Activated CD8-positive, alpha-beta memory T cell treated with anti-CD3 and anti-CD28 coated beads for 4 hours (primary cell): ENCODE measurements around the gene MORN4.
"Not testable (repeated sequence)": the region's sequence is repeated elsewhere in the genome, so short reads cannot be mapped to it uniquely, and the experiment has no call there.

Experiments used
- DNase-seq, 2 donors: peaks; one replicate each; pipeline ENCODE4 v3.0.0-alpha.2; 2020; ENCODE audit warnings: low read depth in 2 of 2

MORN4 gene

DNA sequence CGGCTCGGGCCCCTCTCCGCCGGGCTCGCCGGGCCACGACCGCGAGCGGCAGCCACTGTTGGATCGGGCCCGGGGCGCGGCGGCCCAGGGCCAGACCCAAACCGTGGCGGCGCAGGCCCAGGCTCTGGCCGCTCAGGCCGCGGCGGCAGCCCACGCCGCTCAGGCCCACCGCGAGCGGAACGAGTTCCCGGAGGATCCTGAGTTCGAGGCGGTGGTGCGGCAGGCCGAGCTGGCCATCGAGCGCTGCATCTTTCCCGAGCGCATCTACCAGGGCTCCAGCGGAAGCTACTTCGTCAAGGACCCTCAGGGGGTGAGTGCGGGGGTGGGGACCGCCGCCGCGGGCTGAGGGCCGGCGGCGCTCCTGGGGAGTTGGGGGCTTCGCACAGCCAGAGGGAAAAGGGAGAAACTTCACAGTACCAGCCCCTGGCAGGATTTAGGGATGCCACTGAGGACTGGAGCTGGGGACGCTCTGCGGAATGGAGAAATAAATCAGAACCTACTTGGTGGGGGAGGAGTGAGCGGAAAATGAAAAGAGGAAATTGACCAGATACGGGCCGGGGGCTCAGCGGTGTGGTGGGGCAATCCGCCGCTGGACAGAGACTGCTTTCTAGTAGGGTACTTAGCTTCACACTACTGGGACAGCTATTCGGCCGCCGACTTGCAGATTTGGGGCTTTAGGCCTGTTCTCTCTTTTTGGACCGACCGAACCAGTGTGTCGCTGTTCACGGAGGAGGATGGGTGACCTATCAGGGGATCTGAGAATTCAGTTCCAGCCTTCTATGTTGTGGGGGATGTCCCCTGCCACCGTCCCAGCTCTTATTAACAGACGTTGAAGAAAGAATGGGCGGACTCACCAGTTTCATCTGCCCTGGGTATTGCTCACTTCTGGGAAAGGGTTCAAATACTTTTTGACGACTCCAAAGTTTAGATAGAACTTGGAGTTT, 7.8 kb upstream of the MORN4 start:
- no peak for DNase-seq

DNA sequence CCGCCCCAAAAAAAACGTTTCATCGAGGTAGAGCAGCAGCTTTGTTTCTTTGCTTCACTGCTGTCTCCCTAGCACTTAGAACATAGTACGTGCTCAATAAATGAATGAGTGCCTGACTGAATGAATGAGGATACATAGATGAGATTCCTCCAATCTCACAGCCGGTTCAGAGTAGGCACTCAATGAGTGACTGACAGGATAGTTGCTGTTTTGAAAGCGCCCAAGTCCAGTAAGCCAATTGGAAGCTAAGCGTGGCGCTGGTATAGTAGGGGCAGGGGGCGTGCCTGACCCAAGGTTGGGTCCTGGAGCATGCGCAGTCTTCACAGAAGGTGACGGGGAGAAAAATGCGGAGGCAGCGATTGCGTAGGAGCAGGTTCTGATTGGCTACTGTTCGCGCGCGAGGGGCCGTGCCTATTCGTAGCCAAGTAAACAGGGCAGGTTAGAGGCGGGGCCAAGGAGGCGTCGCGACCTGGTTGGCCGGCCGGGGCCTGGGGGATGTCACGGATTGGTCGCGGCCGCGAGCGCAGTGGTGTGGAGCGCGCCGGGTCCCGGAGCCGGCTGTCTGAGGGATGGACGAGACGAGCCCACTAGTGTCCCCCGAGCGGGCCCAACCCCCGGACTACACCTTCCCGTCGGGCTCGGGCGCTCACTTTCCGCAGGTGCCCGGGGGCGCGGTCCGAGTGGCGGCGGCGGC, 7.0 kb upstream of the MORN4 start, which contains the start of gene PI4K2A:
PI4K2A (plus strand) TSS at position 498 of the 694 bp plus-strand sequence; CDS start at position 570, 72 bp downstream.
- DNase-seq = peak; percentile 98 to 99

- DNase-seq = not testable (repeated sequence)
Measured at GRCh38 chr10:97639090-97639489, 5.8 kb upstream of the MORN4 start.

- DNase-seq = no peak
Measured at GRCh38 chr10:97635577-97635976, 2.3 kb upstream of the MORN4 start.

- no peak for DNase-seq
Measured at GRCh38 chr10:97633921-97634320, 621 bp upstream of the MORN4 start.

- no peak for DNase-seq
Measured at GRCh38 chr10:97631098-97631497, 2.2 kb downstream of the MORN4 start.

DNA sequence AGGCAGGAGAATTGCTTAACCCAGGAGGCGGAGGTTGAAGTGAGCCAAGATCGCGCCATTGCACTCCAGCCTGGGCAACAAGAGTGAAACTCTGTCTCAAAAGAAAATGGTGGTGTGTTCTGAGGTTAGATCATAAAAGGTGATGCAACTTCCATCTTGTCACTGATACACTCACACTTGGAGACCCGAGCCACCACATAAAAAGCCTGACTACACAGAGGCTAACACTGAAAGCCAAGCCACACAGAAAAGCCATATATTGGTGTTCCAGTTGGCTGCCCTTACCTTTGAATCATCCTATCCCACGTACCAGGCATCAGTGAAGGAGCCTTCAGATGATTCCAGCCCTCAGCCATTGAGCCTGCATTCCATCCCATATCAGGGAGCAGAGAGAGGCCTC, 4.0 kb downstream of the MORN4 start:
- DNase-seq = no peak

- no peak for DNase-seq
Measured at GRCh38 chr10:97628228-97628627, 5.1 kb downstream of the MORN4 start.

GRCh38 chr10:97627731-97628130, 5.6 kb downstream of the MORN4 start:
- no peak for DNase-seq

DNA sequence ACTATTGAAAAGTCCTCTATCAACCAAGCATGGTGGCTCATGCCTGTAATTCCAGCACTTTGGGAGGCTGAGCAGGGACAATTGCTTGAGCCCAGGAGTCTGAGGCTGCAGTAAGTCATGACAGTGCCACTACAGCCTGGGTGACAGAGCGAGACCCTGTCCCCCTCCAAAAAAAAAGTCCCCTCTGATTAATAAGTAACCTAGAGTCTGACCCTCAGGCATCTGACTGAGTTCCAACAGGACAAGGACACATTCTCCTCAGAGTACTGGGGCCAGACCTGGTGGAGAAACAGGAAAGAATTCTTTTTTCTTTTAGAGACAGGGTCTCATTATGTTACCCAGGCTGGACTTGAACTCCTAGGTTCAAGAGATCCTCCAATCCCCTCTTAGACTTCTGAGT, 10.0 kb downstream of the MORN4 start:
- no peak for DNase-seq

GRCh38 chr10:97618733-97619132, 14.6 kb downstream of the MORN4 start:
- no peak for DNase-seq

DNA sequence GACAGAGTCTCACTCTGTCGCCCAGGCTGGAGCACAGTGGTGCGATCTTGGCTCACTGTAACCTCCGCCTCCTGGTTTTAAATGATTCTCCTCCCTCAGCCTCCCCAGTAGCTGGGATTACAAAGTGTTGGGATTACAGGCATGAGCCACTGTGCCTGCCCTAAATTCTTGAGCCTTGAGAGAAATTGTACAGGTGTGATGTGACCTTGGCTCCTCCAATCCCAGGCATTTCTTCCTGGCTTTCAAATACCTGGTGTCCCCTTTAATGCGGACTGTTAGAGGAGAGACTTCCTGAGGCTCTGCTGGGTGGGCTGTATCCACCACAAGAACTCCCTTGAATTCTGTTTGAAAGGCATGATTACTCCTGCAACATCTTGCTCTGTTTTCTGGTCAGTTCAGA, 15.0 kb downstream of the MORN4 start:
- no peak for DNase-seq

DNA sequence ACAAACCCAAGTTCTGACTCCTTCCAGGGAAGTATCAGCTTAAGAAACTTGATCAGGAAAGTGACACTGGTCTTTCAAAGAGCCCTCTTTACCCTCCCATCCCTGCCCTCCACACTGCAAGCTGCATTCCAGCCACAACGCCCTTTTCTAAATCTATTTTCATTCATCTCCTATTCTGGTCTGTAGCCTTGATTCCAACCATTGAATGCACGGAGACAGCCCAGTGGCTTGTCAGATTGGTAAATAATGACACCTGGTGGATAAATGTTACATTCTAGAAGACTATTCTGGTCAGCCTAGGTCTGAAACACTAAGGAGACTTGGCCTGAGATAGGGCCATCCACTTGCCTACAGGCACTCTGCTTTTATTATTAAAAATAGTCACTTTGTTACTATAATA, 20.9 kb downstream of the MORN4 start:
- no peak for DNase-seq

DNA sequence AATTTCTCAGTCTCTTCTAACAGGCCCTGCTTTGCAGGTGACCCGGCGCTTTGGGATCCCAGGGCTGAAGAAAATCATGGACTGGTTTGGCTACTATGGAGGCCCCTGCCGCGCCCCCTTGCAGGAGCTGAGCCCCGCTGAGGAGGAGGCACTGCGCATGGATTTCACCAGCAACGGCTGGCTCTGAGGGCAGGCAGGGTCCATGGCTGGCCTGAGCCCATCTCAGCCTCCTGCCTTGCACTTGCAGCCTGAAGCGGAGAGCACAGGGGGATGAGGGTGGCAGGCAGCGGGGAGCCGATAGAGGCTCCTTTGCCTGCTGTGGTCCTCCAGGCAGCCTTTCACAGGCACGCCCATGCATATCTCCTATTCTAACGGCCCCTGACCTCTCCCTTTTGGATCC, 21.8 kb downstream of the MORN4 start:
- DNase-seq = no peak

DNA sequence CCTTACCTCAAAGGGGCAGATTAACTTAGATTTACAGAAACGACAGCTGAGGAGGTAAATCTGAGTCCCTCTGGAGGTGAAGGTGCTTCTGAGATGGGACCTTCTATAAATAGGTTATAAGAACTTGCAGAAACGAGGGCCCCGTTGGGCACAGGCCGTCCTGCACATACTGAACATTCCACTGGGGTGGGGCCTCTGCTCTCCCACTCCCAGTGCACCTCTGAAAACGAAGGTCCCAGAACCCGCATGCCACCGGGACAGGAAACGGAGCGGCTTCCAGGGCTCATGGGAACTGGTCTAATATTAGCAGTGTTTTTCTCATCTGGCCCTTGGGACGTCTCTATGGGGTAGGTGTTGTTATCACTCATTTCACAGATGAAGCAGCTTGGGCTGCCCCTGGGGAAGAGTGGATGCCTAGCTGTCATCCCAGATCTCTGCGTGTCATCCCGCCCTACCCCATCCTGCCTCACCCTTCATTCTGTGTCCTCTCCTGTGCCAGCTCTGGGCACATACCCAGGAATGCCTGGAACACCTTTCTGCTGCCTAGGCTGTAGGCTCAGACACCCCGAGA, 24.2 kb downstream of the MORN4 start:
- DNase-seq = no peak

GRCh38 chr10:97607095-97607636, 26.1 kb downstream of the MORN4 start:
- DNase-seq = no peak

- DNase-seq = no peak
Measured at GRCh38 chr10:97601268-97602215, 31.8 kb downstream of the MORN4 start.

DNA sequence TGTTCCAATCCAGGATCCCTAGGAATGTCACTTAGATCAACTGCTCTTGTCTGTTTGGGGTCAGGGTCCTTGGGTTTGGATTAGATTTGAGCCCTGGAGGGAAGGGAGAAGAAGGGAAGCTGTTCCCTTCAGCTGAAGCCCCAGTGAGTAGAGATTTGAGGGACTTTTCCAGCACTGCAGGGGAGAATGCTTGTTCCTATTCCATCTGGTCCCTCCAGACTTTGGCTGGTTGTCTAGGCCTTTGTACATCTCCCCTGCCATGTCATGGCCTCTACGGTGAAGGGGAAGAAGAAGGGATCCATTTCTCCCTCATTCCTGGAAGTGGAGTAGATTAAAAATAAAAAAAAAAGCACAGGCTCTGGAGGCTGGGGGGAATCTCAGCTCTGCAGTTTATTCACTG, 32.7 kb downstream of the MORN4 start:
- DNase-seq = no peak

DNA sequence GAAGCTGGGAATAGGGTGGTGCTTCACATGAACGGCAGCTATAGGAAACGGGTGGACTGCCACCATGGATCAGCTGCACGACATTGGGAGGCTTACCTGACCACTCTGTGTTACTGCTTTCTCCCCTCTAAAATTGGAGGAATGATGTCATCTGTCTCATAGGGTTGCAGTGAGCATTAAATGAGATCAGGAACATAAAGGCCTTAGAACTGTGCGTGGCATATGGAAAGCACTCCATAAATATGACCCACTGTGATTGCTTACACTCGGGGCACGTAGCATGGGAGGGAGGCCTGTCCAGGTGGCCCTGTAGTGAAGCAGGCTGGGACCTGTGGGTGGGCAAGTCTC, 34.1 kb downstream of the MORN4 start:
- no peak for DNase-seq

- DNase-seq = no peak
Measured at GRCh38 chr10:97598407-97599271, 34.7 kb downstream of the MORN4 start.
